Esophagus muscularis mucosa (tissue), 4 donors: ENCODE data around the gene FAM111A. TPM values are rescaled to one million over a fixed set of nuclear protein-coding genes. Genes with fewer than 3 reads are reported as not detected.
A peak's percentile ranks its signal among the peaks of the same experiment; 100 is the strongest.

Source experiments
- DNase-seq: peaks from one replicate; pipeline ENCODE4 v3.0.0-alpha.2; 2017; ENCODE audit errors: extremely low spot score
- H3K27ac ChIP-seq, 4 donors: fragments of 200-600 bp; sonication (generic); replicated peaks in 1 of 4; 1 replicate in 3 of 4; 2 replicates in 1 of 4; pipeline ENCODE4 v1.5.1; 2016 to 2019; ENCODE audit warnings: mild to moderate bottlenecking in 1 of 4
- H3K27me3 ChIP-seq, 4 donors: fragments of 200-600 bp; sonication (generic); one replicate each; pipeline versions ENCODE4 v1.5.1 to v1.6.0; 2016 to 2019
- H3K36me3 ChIP-seq, 4 donors: fragments of 200-600 bp; sonication (generic); one replicate each; pipeline ENCODE4 v1.5.1; 2016 to 2019
- H3K4me1 ChIP-seq, 4 donors: fragments of 200-600 bp; sonication (generic); one replicate each; pipeline ENCODE4 v1.5.1; 2016 to 2019
- H3K4me3 ChIP-seq, 4 donors: fragments of 200-600 bp; sonication (generic); 1 replicate in 2 of 4; 2 replicates in 2 of 4; pipeline ENCODE4 v1.5.1; 2016 to 2019; ENCODE audit warnings: mild to moderate bottlenecking in 4 of 4, moderate library complexity in 1 of 4
- H3K9me3 ChIP-seq, 4 donors: fragments of 200-600 bp; sonication (generic); 1 replicate in 3 of 4; 2 replicates in 1 of 4; pipeline ENCODE4 v1.5.1; 2016 to 2019
- EP300 ChIP-seq: sonication (generic); formaldehyde crosslinking; IDR thresholded peaks from one replicate; pipeline ENCODE4 v1.6.1; 2017; ENCODE audit warnings: antibody characterized with exemption
- POLR2A ChIP-seq: fragments of 450-650 bp; IDR thresholded peaks from one replicate; pipeline ENCODE4 v1.6.1; 2017; ENCODE audit warnings: antibody characterized with exemption, moderate library complexity, mild to moderate bottlenecking, low read depth
- POLR2AphosphoS5 ChIP-seq, 2 donors: sonication (generic); formaldehyde crosslinking; IDR thresholded peaks; one replicate each; pipeline ENCODE4 v1.6.1; 2017; ENCODE audit warnings: antibody characterized with exemption in 2 of 2
- WGBS: methylation state at CpG from one replicate; pipeline ENCODE4 v1.1.5; 2018; 5-methylcytosine and 5-hydroxymethylcytosine counted together
- intact Hi-C: fragments of 100-400 bp; cut with DNase I; formaldehyde crosslinking; loops from one replicate; pipeline ENCODE4 v1.15.1; 2023
- total RNA-seq, 4 donors: library from RNA; depleted of rRNA; stranded (reverse); fragments of >200 nt; gene quantifications; one replicate each; pipeline versions ENCODE4 v1.1.0 to v1.2.1, GENCODE V29; 2016
- TF ChIP-seq, protein P1 (sequence below), 3 experiments: fragments of 200-600 bp in 2 of 3; fragments of 450-650 bp in 1 of 3; sonication (generic) in 2 of 3; IDR thresholded peaks; one replicate each; pipeline ENCODE4 v1.5.1; 2017 to 2019; ENCODE audit warnings: antibody characterized with exemption in 3 of 3, mild to moderate bottlenecking in 2 of 3, moderate library complexity in 1 of 3

FAM111A gene
- total RNA-seq, 4 donors from 2014 or later = 8.9 to 22.4 (median 17.6) TPM

DNA sequence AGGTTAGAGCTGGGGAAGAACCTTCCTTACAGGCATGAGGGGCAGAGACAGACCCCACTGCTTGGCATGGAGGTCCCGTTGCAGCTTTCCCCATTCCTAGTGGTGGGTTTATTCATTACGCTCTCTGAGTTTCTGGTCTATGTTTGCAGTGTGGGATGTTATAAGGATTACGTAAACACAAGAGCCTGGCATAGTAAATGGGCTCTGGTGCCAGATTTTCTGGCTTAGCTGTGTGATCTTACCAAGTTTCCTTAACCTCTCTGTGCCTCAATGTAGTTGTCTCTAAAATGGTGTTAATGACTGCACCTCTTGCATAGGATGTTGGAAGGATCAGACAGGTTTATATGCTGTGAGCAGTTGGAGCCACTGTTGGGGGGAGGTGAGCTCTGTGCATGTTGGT, 44.4 kb downstream of the FAM111A start:
- no peak for DNase-seq
- intact Hi-C loops = no loop called here

DNA sequence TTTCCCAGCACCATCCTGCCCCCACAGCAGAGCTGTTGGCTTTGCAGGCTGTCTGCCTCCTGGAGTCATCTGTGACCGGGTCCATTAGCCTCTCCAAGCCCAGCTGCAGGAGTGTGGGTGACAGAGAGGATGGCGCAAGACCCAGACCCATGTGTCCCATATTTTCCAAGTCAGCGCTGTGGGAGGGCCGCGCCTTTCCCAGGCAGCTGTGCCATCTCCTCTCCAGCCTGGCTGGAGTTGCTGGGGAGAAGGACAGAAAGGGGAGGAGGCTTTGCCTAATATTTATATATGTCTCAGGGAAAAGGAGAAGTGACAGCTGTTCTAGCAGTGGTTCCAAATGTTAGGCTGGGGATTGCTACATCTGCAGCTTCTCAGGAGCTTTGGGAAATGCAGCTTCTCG, 44.9 kb downstream of the FAM111A start:
- peaks cover 7 to 50% (median 30%) of the 10 kb centered on the region in 4 donors for H3K4me1 ChIP-seq
- no peaks in the 10 kb centered on the region for H3K9me3 ChIP-seq
- H3K27ac ChIP-seq = peak overlapping the region in 2 of 4 donors; percentile 5 to 28
- no peak overlapping the region for H3K4me3 ChIP-seq
- peaks cover 0 to 21% (median 14%) of the 10 kb centered on the region in 4 donors for H3K36me3 ChIP-seq
- TF ChIP-seq EP300 = no peak
- peak; percentile 55 to 63 for TF ChIP-seq POLR2AphosphoS5 (IDR thresholded peaks at IDR 0.05)
- no peak for TF ChIP-seq POLR2A
- TF ChIP-seq, protein P1, sequence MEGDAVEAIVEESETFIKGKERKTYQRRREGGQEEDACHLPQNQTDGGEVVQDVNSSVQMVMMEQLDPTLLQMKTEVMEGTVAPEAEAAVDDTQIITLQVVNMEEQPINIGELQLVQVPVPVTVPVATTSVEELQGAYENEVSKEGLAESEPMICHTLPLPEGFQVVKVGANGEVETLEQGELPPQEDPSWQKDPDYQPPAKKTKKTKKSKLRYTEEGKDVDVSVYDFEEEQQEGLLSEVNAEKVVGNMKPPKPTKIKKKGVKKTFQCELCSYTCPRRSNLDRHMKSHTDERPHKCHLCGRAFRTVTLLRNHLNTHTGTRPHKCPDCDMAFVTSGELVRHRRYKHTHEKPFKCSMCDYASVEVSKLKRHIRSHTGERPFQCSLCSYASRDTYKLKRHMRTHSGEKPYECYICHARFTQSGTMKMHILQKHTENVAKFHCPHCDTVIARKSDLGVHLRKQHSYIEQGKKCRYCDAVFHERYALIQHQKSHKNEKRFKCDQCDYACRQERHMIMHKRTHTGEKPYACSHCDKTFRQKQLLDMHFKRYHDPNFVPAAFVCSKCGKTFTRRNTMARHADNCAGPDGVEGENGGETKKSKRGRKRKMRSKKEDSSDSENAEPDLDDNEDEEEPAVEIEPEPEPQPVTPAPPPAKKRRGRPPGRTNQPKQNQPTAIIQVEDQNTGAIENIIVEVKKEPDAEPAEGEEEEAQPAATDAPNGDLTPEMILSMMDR (IDR thresholded peaks at IDR 0.05) = no peak
- whole genome bisulfite sequencing = 74% methylated on average over 6 of the region's 6 CpGs
- peak; percentile 95 for DNase-seq
- H3K27me3 ChIP-seq = no peaks in the 10 kb centered on the region
- intact Hi-C loops = no loop called here

More for the DNA sequence above, 44.4 kb downstream of the FAM111A start:
- Histone ChIP-seq H3K27ac (peak overlapping the region in 3 of 4 donors; percentile 1 to 28 (median 5)), H3K4me3 (no peak overlapping the region), H3K9me3 (no peaks in the 10 kb centered on the region), H3K36me3 (peaks cover 0 to 21% (median 13%) of the 10 kb centered on the region in 4 donors), H3K4me1 (peaks cover 7 to 50% (median 30%) of the 10 kb centered on the region in 4 donors), H3K27me3 (no peaks in the 10 kb centered on the region)
- 88% methylated on average over 3 of the region's 3 CpGs for WGBS
- no peak for TF ChIP-seq POLR2A

DNA sequence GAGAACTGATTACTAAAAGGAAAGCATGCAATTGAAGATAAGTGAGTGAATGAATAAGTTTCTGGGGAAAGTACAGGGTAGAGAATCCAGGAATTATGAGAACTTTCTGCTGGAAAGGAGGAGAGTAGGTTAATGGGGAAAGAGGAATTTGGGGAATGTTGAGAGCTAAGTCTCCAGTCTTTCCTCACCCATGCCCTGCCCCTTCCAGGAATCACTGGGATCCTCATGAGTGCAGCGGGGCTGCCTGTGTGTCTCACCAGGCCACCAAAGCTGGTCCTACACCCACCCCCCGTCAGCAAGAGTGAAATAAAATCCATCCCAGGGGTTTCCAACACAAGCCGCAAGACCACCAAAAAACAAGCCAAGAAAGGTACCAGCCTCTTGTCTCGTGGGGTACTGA, 46.3 kb downstream of the FAM111A start:
- Histone ChIP-seq H3K27ac (no peak overlapping the region), H3K27me3 (no peaks in the 10 kb centered on the region), H3K9me3 (no peaks in the 10 kb centered on the region), H3K4me1 (peaks cover 7 to 42% (median 26%) of the 10 kb centered on the region in 4 donors), H3K4me3 (no peak overlapping the region), H3K36me3 (peaks cover 0 to 27% (median 17%) of the 10 kb centered on the region in 4 donors)
- DNase-seq = no peak
- 78% methylated on average over 4 of the region's 4 CpGs for WGBS
- TF ChIP-seq EP300 (no peak), POLR2A (no peak), POLR2AphosphoS5 (IDR thresholded peaks at IDR 0.05) (no peak)
- TF ChIP-seq, protein P1 (IDR thresholded peaks at IDR 0.05) = no peak
- intact Hi-C loops = no loop called here

DNA sequence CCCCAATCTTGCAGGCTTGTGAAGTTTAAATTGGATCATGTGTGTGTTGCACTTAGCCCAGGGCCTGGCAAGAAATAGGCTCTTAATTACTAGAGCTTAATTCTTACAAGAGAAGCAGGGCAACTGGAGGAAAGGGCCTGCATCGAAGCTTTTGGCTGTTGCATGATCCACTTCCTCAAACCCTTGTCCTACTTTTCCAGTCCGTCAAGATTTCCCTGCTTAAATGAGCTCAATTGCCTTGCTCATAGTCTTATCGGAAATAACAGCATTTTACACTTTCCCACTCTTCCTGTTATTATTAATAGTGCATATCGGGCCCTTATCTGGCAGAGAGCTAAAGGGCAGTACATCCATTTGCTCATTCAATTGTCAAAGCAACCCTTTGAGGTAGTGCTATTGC, 47.3 kb downstream of the FAM111A start:
- Histone ChIP-seq H3K4me3 (no peak overlapping the region), H3K9me3 (no peaks in the 10 kb centered on the region), H3K27me3 (no peaks in the 10 kb centered on the region), H3K36me3 (peaks cover 0 to 35% (median 24%) of the 10 kb centered on the region in 4 donors), H3K4me1 (peaks cover 7 to 34% (median 24%) of the 10 kb centered on the region in 4 donors), H3K27ac (no peak overlapping the region)
- DNase-seq = no peak
- TF ChIP-seq EP300 (no peak), POLR2A (no peak), POLR2AphosphoS5 (IDR thresholded peaks at IDR 0.05) (no peak)
- TF ChIP-seq, protein P1 (IDR thresholded peaks at IDR 0.05) = no peak
- WGBS = 50% methylated on average over 4 of the region's 4 CpGs
- intact Hi-C loops = no loop called here

DNA sequence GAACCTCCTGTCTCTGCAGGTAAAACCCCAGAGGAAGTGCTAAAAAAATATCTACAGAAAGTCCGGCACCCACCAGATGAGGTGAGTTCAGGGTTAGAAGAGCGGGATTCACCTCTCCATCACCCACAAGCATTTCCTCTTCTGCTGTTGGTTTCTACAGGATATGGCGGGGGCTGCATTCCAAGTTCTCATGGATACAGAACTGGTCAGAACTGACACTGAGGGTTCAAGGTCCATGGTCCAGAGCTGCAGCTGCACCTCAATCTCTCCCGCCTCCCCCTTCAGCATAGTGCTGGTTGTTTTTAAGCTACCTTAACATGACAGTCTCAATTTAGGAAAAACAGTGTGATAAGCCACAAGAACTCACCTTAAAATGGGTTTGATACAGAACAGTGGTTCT, 48.4 kb downstream of the FAM111A start:
- Histone ChIP-seq H3K27ac (no peak overlapping the region), H3K9me3 (no peaks in the 10 kb centered on the region), H3K4me1 (peaks cover 7 to 25% (median 18%) of the 10 kb centered on the region in 4 donors), H3K27me3 (no peaks in the 10 kb centered on the region), H3K4me3 (no peak overlapping the region), H3K36me3 (peaks cover 0 to 40% (median 27%) of the 10 kb centered on the region in 4 donors)
- 92% methylated on average over 4 of the region's 4 CpGs for WGBS
- DNase-seq = no peak
- TF ChIP-seq POLR2AphosphoS5 (IDR thresholded peaks at IDR 0.05) (no peak), POLR2A (no peak), EP300 (no peak)
- TF ChIP-seq, protein P1 (IDR thresholded peaks at IDR 0.05) = no peak
- intact Hi-C loops = no loop called here
